Measurements from ENCODE around the gene ARHGAP24. TPM values are rescaled to one million over a fixed set of nuclear protein-coding genes. Genes with fewer than 3 reads are reported as not detected.

The ARHGAP24 gene
- total and polyA plus RNA-seq, 2 donors (not counting 1 experiment from before 2014, with no cell fraction given), result 48.4 to 141 TPM

GRCh38 chr4:85452058-85452731 is 22.8 kb upstream of the ARHGAP24 start:
- Mint-ChIP-seq H3K9me3 (ENCODE audit: insufficient read depth) (no peaks in the 10 kb centered on the region), H3K27me3 (no peaks in the 10 kb centered on the region), H3K4me3 (no peak overlapping the region), H3K27ac (no peak overlapping the region), H3K4me1 (peaks cover 30% of the 10 kb centered on the region)
- WGBS (ENCODE audit: insufficient coverage), result no CpG with 5 or more reads among the region's 3 CpGs
- Histone ChIP-seq H4K20me1 (ENCODE audit: control insufficient read depth, insufficient read depth, low read length, poor library complexity, severe bottlenecking) (no peaks in the 10 kb centered on the region), H3K9me3 (ENCODE audit: control extremely low read depth in 1 of 3, control insufficient read depth in 2 of 3, insufficient read depth in 1 of 3, low read length in 2 of 3) (peaks cover 0 to 8% (median 0%) of the 10 kb centered on the region in 3 donors), H3K36me3 (replicated peaks in 1 of 2; ENCODE audit: control extremely low read depth in 1 of 2, control insufficient read depth in 1 of 2, extremely low read depth in 1 of 2, insufficient read depth in 2 of 2, low read length in 1 of 2) (no peaks in the 10 kb centered on the region), H3K79me2 (ENCODE audit: control insufficient read depth, insufficient read depth, low read length) (no peaks in the 10 kb centered on the region), H3K27me3 (replicated peaks in 1 of 4; ENCODE audit: control extremely low read depth in 1 of 4, control insufficient read depth in 3 of 4, insufficient read depth in 4 of 4, low read length in 3 of 4) (no peaks in the 10 kb centered on the region), H3K4me2 (replicated peaks; ENCODE audit: low read depth, low read length, poor library complexity, severe bottlenecking) (no peak overlapping the region), H3K27ac (ENCODE audit: low read length in 2 of 2) (no peak overlapping the region), H2AFZ (ENCODE audit: insufficient read depth, low read depth, low read length, poor library complexity, severe bottlenecking) (no peak overlapping the region), H3K4me3 (ENCODE audit: control extremely low read depth in 1 of 5, extremely low read depth in 1 of 5, insufficient read depth in 1 of 5, low read depth in 2 of 5, low read length in 4 of 5) (no peak overlapping the region), H3K4me1 (ENCODE audit: control insufficient read depth in 2 of 2, insufficient read depth in 2 of 2, low read length in 2 of 2) (peaks cover 16 to 21% of the 10 kb centered on the region in 2 donors), H3K9ac (ENCODE audit: low read length) (no peak overlapping the region)
- ATAC-seq (ENCODE audit: low read depth), result no peak
- CTCF ChIA-PET, result interaction anchor here (0.8 to 1.0 kb wide), 3 partner anchors 23 to 296 kb away, joined by 3 read pairs; partner anchors contain the start of gene ARHGAP24
- TF ChIP-seq CTCF (IDR thresholded peaks at IDR 0.05), result no peak
- TF ChIP-seq EZH2 (IDR thresholded peaks at IDR 0.05; ENCODE audit: borderline replicate concordance, insufficient read depth, low read depth, low read length, poor library complexity, severe bottlenecking), result no peak
- DNase-seq, result no peak
- intact Hi-C loops (cut with micrococcal nuclease), result no loop called here
- POLR2A ChIA-PET, result no interaction called here

GRCh38 chr4:85455942-85456341 is 19.0 kb upstream of the ARHGAP24 start:
- H3K27me3 Mint-ChIP-seq, result no peaks in the 10 kb centered on the region
- no peak for TF ChIP-seq EZH2 (IDR thresholded peaks at IDR 0.05; ENCODE audit: borderline replicate concordance, insufficient read depth, low read depth, low read length, poor library complexity, severe bottlenecking)
- no peak for TF ChIP-seq CTCF (IDR thresholded peaks at IDR 0.05)
- no peaks in the 10 kb centered on the region for H3K79me2 ChIP-seq (ENCODE audit: control insufficient read depth, insufficient read depth, low read length)
- H3K36me3 ChIP-seq (replicated peaks in 1 of 2; ENCODE audit: control extremely low read depth in 1 of 2, control insufficient read depth in 1 of 2, extremely low read depth in 1 of 2, insufficient read depth in 2 of 2, low read length in 1 of 2), result no peaks in the 10 kb centered on the region
- H3K4me1 ChIP-seq (ENCODE audit: control insufficient read depth in 2 of 2, insufficient read depth in 2 of 2, low read length in 2 of 2), result peaks cover 4 to 8% of the 10 kb centered on the region in 2 donors
- no peak overlapping the region for H3K4me3 ChIP-seq (ENCODE audit: control extremely low read depth in 1 of 5, extremely low read depth in 1 of 5, insufficient read depth in 1 of 5, low read depth in 2 of 5, low read length in 4 of 5)
- no peak overlapping the region for H3K27ac ChIP-seq (ENCODE audit: low read length in 2 of 2)
- no peak overlapping the region for H3K9ac ChIP-seq (ENCODE audit: low read length)
- peaks cover 0 to 8% (median 0%) of the 10 kb centered on the region in 3 donors for H3K9me3 ChIP-seq (ENCODE audit: control extremely low read depth in 1 of 3, control insufficient read depth in 2 of 3, insufficient read depth in 1 of 3, low read length in 2 of 3)
- no peaks in the 10 kb centered on the region for H3K9me3 Mint-ChIP-seq (ENCODE audit: insufficient read depth)
- ChIA-PET POLR2A (no interaction called here), CTCF (no interaction called here)
- DNase-seq (no peak), ATAC-seq (ENCODE audit: low read depth) (no peak)
- H3K4me2 ChIP-seq (replicated peaks; ENCODE audit: low read depth, low read length, poor library complexity, severe bottlenecking), result no peak overlapping the region
- H3K4me1 Mint-ChIP-seq, result peaks cover 14% of the 10 kb centered on the region
- no peak overlapping the region for H3K4me3 Mint-ChIP-seq
- H3K27ac Mint-ChIP-seq, result no peak overlapping the region
- no peaks in the 10 kb centered on the region for H4K20me1 ChIP-seq (ENCODE audit: control insufficient read depth, insufficient read depth, low read length, poor library complexity, severe bottlenecking)
- H3K27me3 ChIP-seq (replicated peaks in 1 of 4; ENCODE audit: control extremely low read depth in 1 of 4, control insufficient read depth in 3 of 4, insufficient read depth in 4 of 4, low read length in 3 of 4), result no peaks in the 10 kb centered on the region
- intact Hi-C loops (cut with micrococcal nuclease), result no loop called here
- no peak overlapping the region for H2AFZ ChIP-seq (ENCODE audit: insufficient read depth, low read depth, low read length, poor library complexity, severe bottlenecking)
